K562 (cell line): ENCODE results near the gene RDH5. TPM values are rescaled to one million over a fixed set of nuclear protein-coding genes. Genes with fewer than 3 reads are reported as not detected.

Source experiments
- C11orf30 ChIP-seq: fragments of 450-650 bp; IDR thresholded peaks from 2 replicates; pipeline ENCODE4 v1.6.1; 2016; ENCODE audit warnings: low read depth, mild to moderate bottlenecking
- CUX1 ChIP-seq: fragments of 200-800 bp; sonication (Bioruptor generic); IDR thresholded peaks from 2 replicates; pipeline ENCODE4 v1.6.1; 2016; ENCODE audit warnings: missing genetic modification characterization, missing compliant biosample characterization
- GATAD2B ChIP-seq: fragments of 450-650 bp; IDR thresholded peaks from 2 replicates; pipeline ENCODE4 v1.6.1; 2017; ENCODE audit warnings: mild to moderate bottlenecking, borderline replicate concordance
- POLR2AphosphoS5 ChIP-seq: IDR thresholded peaks from 2 replicates; pipeline ENCODE4 v1.6.1; 2011; ENCODE audit warnings: mild to moderate bottlenecking, low read depth, low read length, moderate library complexity; ENCODE audit not compliant: control insufficient read depth, insufficient read depth
- TCF7L2 ChIP-seq: fragments of 150-350 bp; IDR thresholded peaks from 2 replicates; pipeline ENCODE4 v1.6.1; 2016; ENCODE audit warnings: low read depth, mild to moderate bottlenecking, low read length, moderate library complexity
- ZNF354B ChIP-seq: fragments of 250-450 bp; sonication (Bioruptor Pico); IDR thresholded peaks from 2 replicates; pipeline ENCODE4 v1.4.0; 2020
- ZNF398 ChIP-seq: fragments of 250-450 bp; sonication (Bioruptor Pico); IDR thresholded peaks from 2 replicates; pipeline ENCODE4 v1.8.0; 2021; ENCODE audit warnings: moderate library complexity, mild to moderate bottlenecking, inconsistent platforms
- polyA plus RNA-seq, 8 experiments: library from polyadenylated mRNA; depleted of rRNA in 4 of 8; stranded (reverse) in 5 of 8; unstranded in 3 of 8; fragments of >200 nt; fragmentation: Nextera tagmentation in 2 of 8; fragmentation: Illumina TruSeq in 1 of 8; extraction: Ambion mirVana in 2 of 8; extraction: Trizol in 1 of 8; gene quantifications; 2 replicates each; pipeline versions ENCODE4 v1.2.1 to v1.2.3, GENCODE V29; 2011 to 2014; ENCODE audit warnings: inconsistent platforms in 1 of 8, missing spikeins in 1 of 8
- total RNA-seq, 7 experiments: library from RNA; depleted of rRNA in 6 of 7; stranded (reverse); fragments of >200 nt in 6 of 7; fragmentation: Illumina TruSeq in 2 of 7; extraction: Trizol in 2 of 7; gene quantifications; 2 replicates each; pipeline versions ENCODE4 v1.2.1 to v1.2.3, GENCODE V29; 2011 to 2021; ENCODE audit warnings: low replicate concordance in 1 of 7
- TF ChIP-seq, protein P1 (sequence below), 2 experiments: fragments of 450-650 bp; IDR thresholded peaks; 2 replicates each; pipeline ENCODE4 v1.6.1; 2016; ENCODE audit warnings: mild to moderate bottlenecking in 2 of 2, borderline replicate concordance in 1 of 2, low read depth in 1 of 2, moderate library complexity in 1 of 2
- TF ChIP-seq, protein P2 (sequence below): IDR thresholded peaks from 2 replicates; pipeline ENCODE4 v1.6.1; 2011; ENCODE audit not compliant: insufficient read length; ENCODE audit errors: extremely low read depth

The RDH5 gene
- total and polyA plus RNA-seq, 9 of the 15 experiments (the other 6 are each of a cell fraction or from before 2014, with no cell fraction given) = 0.28 to 2.0 (median 1.1) TPM; not detected in 1

DNA sequence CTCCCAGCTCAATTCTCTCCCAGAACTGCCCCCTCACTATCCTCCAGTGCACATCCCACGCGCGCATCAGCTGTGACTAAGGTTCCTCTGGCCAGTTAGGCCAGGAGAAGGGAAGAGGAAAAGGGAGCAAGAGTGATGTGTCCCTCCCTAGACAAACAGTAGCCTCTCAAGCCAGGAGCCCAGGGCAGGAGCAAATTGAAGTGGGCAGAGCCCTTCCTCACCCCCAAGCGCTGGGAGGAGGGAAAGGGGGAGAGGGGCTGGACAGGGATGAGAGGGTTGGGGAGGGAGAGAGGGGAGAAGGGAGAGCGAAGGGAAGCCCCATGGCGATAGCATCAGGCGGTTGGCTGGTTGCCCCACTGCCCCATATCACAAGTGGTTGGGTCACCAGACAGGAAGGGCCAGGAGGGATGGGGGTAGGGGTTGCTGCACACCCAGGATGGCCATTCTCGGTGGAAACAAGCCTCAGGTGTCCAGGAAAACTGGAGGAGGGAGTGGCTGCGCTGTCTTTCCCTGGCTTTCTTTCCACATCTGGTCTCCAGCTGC is 7.5 kb downstream of the RDH5 start (continued):
- TF ChIP-seq ZNF398 (CRISPR knock-in tag) = no peak
- TF ChIP-seq CUX1 = no peak
- TF ChIP-seq GATAD2B = no peak
- TF ChIP-seq, protein P1, sequence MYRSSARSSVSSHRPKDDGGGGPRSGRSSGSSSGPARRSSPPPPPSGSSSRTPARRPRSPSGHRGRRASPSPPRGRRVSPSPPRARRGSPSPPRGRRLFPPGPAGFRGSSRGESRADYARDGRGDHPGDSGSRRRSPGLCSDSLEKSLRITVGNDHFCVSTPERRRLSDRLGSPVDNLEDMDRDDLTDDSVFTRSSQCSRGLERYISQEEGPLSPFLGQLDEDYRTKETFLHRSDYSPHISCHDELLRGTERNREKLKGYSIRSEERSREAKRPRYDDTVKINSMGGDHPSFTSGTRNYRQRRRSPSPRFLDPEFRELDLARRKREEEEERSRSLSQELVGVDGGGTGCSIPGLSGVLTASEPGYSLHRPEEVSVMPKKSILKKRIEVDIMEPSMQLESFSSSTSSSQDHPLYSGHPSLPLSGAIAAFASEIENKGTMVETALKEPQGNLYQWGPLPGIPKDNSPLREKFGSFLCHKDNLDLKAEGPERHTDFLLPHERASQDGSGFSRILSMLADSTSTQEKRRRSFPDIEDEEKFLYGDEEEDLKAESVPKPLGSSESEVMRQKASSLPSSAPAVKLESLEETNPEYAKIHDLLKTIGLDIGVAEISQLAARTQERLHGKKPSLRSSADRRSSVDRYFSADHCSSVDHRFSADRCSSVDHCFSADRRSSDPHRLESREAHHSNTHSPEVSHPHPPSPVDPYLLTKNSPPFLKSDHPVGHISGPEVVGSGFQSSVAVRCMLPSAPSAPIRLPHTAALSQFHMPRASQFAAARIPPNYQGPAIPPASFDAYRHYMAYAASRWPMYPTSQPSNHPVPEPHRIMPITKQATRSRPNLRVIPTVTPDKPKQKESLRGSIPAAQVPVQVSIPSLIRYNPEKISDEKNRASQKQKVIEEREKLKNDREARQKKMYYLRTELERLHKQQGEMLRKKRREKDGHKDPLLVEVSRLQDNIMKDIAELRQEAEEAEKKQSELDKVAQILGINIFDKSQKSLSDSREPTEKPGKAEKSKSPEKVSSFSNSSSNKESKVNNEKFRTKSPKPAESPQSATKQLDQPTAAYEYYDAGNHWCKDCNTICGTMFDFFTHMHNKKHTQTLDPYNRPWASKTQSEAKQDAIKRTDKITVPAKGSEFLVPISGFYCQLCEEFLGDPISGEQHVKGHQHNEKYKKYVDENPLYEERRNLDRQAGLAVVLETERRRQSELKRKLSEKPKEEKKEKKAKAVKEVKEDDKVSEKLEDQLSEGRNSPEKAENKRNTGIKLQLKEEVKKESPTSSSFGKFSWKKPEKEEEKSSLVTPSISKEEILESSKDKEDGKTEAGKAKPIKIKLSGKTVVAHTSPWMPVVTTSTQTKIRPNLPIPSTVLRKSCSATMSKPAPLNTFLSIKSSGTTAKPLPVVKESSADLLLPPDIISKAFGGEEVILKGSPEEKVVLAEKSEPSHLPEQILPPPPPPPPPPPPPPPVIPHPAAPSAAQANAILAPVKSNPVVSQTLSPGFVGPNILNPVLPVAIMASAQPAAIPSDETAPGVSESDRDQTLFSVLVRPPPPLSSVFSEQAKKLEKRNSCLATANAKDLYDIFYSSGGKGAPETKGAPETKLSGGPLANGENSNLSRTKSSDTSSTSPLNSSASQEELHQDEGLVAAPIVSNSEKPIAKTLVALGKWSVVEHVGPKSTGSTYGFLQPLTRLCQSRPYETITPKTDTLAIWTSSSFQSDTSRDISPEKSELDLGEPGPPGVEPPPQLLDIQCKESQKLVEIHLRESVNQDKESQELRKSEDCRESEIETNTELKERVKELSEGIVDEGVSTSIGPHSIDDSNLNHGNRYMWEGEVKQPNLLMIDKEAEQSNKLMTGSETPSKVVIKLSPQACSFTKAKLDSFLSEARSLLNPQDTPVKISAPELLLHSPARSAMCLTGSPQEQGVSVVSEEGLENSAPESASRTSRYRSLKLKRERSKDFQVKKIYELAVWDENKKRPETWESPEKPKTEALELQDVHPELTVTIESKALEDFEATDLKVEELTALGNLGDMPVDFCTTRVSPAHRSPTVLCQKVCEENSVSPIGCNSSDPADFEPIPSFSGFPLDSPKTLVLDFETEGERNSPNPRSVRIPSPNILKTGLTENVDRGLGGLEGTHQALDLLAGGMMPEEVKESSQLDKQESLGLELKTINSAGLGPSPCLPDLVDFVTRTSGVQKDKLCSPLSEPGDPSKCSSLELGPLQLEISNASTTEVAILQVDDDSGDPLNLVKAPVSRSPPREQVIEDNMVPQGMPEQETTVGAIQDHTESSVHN (IDR thresholded peaks at IDR 0.05; ENCODE audit: borderline replicate concordance in 1 of 2, low read depth in 1 of 2) = peak in 1 of 2 experiments; percentile 79; a peak in 2 of 4 replicates
- TF ChIP-seq TCF7L2 = no peak
- TF ChIP-seq POLR2AphosphoS5 = no peak
- TF ChIP-seq C11orf30 = no peak
- TF ChIP-seq, protein P2, sequence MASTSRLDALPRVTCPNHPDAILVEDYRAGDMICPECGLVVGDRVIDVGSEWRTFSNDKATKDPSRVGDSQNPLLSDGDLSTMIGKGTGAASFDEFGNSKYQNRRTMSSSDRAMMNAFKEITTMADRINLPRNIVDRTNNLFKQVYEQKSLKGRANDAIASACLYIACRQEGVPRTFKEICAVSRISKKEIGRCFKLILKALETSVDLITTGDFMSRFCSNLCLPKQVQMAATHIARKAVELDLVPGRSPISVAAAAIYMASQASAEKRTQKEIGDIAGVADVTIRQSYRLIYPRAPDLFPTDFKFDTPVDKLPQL = no peak
- TF ChIP-seq ZNF354B (CRISPR knock-in tag) = no peak
